H54 (cell line): ENCODE measurements around the gene PLCL2.
"Not testable (repeated sequence)": the region's sequence is repeated elsewhere in the genome, so short reads cannot be mapped to it uniquely, and the experiment has no call there.

ENCODE experiments used
- DNase-seq: peaks from one replicate; pipeline ENCODE4 v3.0.0; 2011; ENCODE audit warnings: low spot score, mixed read lengths; ENCODE audit not compliant: insufficient read length
- FAIRE-seq: peaks from 3 replicates; lab custom pipeline; 2011; peaks lifted over from hg19 to GRCh38; lab: Jason Lieb, UNC
- POLR2A ChIP-seq: IDR thresholded peaks from 2 replicates; pipeline ENCODE4 v1.6.1; 2011; ENCODE audit warnings: low read depth, mild to moderate bottlenecking, low read length

Gene PLCL2

DNA sequence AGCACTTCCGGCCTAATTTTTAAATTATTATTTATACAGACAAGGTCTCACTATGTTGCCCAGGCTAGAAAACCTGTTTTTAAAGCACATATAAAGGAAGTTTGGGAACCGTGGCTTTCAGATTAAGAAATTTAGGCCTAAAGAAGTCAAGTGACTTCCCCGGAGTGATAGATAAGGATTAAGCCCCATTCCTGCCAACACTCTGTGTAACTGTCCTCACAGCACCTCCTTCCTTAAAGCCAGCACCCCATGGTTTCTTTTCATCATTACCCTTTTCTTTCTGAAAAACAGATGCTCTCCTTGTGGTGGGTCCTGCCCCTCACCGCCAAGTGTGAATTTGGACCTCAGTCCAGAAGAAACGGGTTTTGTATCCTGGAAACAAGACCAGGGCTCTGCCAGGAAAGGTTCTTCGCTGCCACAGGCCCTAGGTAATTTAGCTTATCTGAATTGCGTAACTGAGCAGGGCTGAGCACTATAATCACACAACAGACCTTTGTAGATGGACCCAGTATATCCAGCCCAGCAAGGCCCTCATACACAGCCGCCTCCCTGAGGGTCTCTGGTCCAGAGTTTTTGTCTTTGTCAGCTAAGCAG lies 231.3 kb downstream of the PLCL2 start:
- no peak for TF ChIP-seq POLR2A
- DNase-seq = no peak
- no peak for FAIRE-seq

DNA sequence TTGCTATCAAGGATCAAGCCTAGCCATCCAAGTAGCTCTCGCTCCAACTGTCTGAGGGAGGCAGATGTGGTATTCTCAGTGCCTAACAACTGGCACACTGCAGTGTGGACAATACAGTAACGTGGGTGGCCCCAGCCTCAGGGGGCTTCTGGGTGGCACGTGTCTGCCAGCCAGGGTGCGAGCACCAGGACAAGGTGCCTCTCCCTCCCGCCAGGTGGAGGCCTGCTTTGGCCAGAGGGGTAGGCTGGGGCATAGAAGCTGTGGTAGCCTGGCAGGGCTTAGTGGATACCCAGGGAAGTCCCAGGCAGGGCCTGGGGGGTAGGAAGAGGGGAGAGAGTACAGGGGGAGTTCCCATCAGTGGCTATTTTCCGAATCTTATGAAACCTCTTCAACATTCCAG lies 234.0 kb downstream of the PLCL2 start:
- no peak for TF ChIP-seq POLR2A
- FAIRE-seq (no peak), DNase-seq (no peak)

DNA sequence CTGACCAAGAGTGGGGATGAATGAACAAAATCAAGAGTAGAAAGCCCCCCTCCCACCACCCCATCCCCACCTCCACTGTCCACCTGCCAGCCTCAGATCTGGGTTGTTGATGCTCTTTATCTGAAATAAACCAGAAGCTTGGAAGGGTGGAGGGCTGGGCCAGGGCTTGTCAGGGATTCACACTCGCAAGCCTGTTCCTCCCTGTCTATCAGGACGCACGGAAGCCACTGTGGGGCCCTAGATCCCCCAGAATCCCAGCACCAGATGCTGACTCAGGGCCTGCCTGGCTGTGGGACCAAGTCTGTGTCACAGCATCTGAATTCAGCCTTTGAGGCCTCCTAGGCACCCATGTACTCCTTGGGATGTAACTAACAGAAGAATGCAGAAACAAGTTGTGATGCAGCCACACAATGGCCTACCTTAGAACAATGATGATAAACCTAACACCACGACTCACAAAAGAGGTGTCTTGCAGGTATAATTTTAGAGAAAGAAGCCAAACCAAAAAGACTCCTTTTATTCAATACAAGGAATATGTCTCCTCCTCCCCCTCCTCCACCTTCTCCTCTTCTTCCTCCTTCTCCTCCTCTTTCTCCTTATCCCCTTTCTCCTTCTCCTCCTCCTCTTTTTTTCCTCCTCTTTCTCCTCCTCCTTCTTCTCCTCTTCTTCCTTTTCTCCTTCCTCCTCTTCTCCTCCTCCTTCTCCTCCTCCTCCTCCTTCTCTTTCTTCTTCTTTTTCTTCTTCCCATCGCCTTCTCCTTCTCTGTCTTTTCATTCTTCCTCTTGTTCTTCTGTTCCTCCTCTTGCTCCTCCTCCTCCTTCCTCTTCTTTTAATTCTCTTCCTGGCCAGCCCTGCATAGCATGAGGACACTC lies 234.7 kb downstream of the PLCL2 start:
- no peak for DNase-seq
- TF ChIP-seq POLR2A = no peak
- FAIRE-seq = no peak

DNA sequence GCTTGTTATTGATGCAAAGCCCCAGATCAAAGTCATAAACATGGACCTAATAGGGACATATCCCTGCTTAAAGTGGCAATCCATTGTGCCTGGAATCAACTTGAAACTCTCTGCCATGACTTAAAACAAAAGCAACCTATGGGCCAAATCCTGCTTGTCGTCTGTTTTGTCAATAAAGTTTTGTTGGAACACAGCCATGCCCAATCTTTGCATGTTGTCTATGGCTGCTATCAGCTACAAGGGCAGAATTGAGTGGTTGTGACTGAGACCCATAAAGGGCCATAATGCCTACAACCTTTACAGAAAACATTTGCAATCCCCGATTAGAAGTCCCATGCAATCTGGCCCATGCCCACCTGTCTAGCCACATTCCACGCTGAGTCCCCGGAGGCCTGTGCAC lies 235.4 kb downstream of the PLCL2 start:
- DNase-seq (no peak), FAIRE-seq (no peak)
- TF ChIP-seq POLR2A = no peak

DNA sequence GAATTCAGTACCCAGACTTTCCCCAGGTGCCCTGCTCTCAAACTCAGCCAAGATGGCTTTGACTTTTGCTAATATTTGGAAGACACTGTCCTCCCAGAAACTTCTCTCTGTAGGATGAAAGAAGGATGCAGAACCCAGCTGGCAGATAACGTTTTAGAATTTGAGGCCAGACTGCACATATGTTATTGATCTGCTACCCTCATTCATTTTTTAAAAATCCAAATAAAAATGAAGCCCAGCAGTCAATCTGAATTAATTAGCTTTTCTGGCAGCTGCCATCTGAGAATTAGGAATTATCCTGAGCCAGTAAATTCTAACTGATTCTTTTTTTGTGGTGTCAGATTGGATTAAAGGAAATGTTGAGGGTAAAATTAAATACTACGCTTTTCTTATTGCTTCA lies 236.6 kb downstream of the PLCL2 start:
- no peak for TF ChIP-seq POLR2A
- DNase-seq (no peak), FAIRE-seq (no peak)

DNA sequence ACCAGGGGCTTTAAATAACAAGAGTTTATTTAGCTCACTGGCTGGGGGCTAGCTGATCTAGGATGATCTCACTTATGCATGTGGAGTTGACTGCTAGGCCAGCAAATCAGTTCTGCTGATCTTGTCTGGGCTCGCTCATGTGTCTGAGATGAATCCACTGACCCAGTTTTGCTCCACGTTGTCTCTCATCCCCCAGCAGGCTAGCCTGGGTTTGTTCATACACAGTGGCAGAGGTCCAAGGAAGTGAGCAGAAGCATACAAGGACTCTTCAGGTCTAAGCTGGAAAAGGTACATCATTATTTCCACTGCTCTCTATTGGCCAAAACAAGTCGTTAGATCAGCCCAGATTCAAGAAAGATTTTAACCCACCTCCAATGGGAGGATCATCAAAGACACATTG lies 238.0 kb downstream of the PLCL2 start:
- no peak for TF ChIP-seq POLR2A
- DNase-seq = no peak
- FAIRE-seq = no peak

DNA sequence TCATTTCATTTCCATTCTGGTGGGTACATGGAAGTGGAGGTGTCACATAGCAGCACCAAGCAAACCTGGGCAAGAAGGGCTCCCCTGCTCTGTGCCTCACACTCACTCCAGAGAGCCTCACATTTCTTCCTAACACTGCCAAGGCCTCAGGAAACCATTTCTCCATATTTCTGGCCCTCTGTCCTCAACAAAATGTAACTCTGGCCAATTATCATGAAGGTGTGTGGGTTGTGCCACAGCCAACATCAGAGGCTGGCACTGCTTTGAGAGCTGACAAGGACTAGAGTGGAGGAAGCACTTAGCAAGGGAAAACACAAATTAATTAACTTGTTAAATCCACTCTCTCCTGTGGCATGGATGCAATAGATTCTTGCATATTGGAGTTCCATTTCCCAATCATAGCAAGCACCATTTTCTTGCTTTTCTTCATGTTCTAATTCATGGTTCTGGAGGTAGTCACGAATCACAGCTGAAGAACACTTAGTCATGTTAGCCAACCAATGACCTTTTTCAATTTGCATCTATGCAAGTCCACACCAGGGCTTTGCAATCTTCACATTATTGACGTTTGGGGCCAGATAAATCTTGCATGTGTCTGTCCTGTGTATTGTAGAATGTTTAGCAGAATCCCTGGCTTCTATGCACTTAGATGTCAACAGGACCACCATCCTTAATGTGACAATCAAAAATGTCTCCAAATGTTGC lies 241.1 kb downstream of the PLCL2 start:
- no peak for DNase-seq
- no peak for FAIRE-seq
- TF ChIP-seq POLR2A = no peak

DNA sequence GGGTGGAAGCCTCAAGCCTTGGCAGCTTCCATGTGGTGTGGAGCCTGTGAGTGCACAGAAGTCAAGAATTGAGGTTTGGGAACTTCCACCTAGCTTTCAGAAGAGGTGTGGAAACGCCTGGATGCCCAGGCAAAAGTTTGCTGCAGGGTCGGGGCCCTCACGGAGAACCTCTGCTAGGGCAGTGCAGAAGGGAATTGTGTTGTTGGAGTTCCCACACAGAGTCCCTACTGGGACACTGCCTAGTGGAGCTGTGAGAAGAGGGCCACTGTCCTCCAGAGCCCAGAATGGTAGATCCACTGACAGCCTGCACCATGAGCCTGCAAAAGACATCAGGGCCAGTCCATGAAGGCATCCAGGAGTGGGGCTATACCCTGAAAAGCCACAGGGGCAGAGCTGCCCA lies 243.9 kb downstream of the PLCL2 start:
- not testable (repeated sequence) for DNase-seq, FAIRE-seq

DNA sequence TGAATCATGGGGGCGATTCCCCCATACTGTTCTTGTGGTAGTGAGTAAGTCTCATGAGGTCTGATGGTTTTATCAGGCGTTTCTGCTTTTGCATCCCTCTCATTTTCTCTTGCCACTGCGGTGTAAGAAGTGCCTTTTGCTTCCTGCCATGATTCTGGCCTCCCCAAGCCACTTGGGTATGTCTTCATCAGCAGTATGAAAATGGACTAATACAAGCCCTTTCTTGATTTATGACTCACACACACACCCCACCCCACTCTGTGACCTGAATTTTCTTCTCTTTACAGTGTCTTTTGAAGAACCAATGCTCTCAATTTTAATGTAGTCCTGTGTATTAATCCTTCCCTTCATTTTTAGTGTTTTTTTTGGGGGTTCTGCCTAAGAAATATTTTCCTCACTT lies 244.8 kb downstream of the PLCL2 start:
- no peak for TF ChIP-seq POLR2A
- FAIRE-seq (no peak), DNase-seq (no peak)

DNA sequence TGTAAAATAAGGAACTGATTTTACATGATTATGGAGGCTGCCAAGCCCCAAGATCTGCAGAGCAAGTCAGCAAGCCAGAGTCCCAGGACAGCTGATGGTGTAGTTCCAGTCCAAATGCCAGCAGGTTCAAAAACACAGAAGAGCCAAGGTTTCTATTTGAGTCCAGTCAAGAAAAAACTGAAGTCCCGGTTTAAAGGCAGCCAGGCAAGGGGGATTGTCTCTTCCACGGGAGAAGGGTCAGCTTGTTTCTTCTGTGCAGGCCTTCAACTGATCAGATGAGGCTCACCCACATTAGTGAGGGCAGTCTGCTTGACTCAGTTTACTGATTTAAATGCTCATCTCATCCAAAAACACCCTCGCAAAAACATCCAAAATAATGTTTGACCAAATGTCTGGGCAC lies 246.2 kb downstream of the PLCL2 start:
- DNase-seq (no peak), FAIRE-seq (no peak)
- no peak for TF ChIP-seq POLR2A

DNA sequence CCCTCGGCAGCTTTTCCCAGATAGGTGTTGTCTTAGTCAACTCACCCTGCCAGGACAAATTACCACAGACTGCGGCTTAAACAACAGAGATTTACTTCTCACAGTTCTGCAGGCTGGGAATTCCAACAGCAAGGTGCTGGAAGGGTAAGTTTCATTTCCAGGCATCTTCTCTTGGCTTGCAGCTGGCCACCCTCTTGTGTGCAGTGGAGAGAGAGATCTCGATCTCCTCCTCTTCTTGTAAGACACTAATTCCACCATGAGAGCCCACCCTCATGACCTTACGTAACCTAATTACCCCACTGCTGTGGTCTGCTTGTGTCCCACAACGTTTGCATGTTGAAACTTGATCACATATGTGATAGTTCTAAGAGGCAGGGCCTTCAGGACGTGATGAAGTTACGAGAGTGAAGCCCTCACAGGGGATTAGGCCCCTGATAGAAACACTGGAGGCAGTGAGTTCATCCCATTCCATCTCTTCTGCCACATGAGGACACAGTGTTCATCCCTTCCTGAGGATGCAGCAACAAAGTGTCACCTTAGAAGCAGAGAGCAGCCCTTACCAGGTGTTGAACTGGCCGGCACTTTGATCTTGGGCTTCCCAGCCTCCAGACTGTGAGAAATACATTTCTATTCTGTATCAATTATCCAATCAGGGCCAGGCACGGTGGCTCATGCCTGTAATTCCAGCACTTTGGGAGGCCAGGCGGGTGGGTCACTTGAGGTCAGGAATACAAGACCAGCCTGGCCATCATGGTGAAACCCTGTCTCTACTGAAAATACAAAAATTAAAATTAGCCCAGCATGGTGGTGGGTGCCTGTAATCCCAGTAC lies 247.7 kb downstream of the PLCL2 start:
- TF ChIP-seq POLR2A = no peak

DNA sequence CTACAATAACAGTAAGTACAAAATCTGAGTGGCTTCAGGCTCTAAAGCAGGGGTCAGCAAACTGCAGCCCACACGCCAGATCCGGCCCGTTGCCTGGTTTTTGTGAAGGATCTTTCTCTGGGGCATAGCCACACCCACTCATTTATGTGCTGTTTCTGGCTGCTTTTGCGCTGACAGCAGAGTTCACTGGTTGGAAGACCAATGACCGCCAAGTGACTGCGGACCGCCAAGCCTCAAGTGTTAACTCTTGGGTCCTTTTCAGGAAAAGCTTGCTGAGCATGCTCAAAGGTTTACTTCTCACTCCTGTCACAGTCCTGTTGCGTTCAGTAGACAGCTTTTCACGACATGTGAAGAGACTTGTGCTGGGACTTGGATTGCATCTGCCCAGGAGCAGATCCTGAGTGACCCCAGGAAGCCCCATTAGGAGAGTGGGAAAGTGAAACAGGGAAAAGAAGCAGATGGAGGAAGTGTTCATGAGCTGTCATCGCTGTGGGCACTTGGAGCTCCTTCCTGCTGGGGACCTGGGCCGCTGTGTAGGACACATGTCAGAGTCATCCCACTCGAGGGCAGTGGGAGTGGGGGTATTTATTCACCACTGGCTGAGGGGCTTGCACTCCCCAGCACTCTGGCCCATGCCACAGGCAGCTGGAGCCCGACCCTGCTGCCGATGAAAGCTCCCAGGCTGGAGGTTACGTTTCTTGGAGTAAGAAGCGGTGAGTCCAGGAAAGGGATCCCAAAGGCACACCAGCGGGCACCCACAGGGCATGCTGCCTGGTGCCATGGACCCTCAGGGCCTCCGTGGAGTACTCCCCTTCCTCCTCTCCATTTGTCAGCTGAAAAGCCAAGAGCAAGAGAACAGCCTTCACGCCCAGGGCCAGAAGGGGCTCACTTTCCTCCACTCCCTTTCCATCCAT lies 249.1 kb downstream of the PLCL2 start:
- DNase-seq (no peak), FAIRE-seq (no peak)
- TF ChIP-seq POLR2A = no peak

More for the DNA sequence above, 247.7 kb downstream of the PLCL2 start:
- DNase-seq (no peak), FAIRE-seq (no peak)

DNA sequence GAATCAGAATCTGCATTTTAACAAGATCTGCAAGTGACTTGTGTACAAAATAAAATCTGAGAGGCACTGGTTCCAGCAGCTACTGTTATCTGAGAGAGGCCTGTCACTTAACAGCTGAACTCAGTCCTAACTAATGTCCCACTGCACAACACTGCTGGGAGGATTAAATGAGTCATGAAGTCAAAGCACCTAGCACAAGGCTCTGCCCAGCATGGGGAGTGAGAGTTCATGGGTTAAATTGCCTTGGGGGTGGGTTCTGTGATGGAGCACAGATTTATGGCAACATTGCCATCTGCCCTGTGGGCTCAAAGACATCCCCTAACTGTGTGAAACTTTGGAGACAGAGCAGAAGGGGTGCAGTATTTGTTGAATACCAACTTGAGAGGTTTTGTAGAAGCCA lies 250.9 kb downstream of the PLCL2 start:
- DNase-seq (no peak), FAIRE-seq (no peak)
- TF ChIP-seq POLR2A = no peak
